B cell (primary cell): Measurements from ENCODE around the gene DNAJC3. TPM values are rescaled to one million over a fixed set of nuclear protein-coding genes. Genes with fewer than 3 reads are reported as not detected.

Experiments
- ATAC-seq: fragments of 200-7000 bp; cut with Tn5 transposase; one replicate; pipeline ENCODE4 v1.10.0; 2021; ENCODE audit warnings: low read depth, mild to moderate bottlenecking, moderate number of reproducible peaks, moderate library complexity
- CTCF ChIA-PET: fragments of 350-600 bp; sonication (Branson Sonifier 250); formaldehyde crosslinking; loops from one replicate; lab custom pipeline; 2021; ENCODE audit warnings: antibody characterized with exemption, inconsistent platforms; lab: Charles Lee
- POLR2A ChIA-PET: fragments of 350-600 bp; sonication (Branson Sonifier 250); formaldehyde crosslinking; loops from one replicate; lab custom pipeline; 2021; ENCODE audit warnings: antibody characterized with exemption; lab: Charles Lee
- DNase-seq: peaks from one replicate; pipeline ENCODE4 v3.0.0; 2013
- H2AFZ ChIP-seq: 2 replicates; pipeline ENCODE4 v1.6.1; 2012; ENCODE audit warnings: mild to moderate bottlenecking, low read depth, low read length; ENCODE audit not compliant: insufficient read depth, poor library complexity, severe bottlenecking
- H3K27ac ChIP-seq, 2 donors: 1 replicate in 1 of 2; 2 replicates in 1 of 2; pipeline ENCODE4 v1.5.1; 2012 to 2013; ENCODE audit warnings: low read length in 2 of 2, mild to moderate bottlenecking in 2 of 2, moderate library complexity in 1 of 2
- H3K27me3 ChIP-seq, 4 experiments: fragments of 200-600 bp in 1 of 4; sonication (generic) in 1 of 4; replicated peaks in 1 of 4; 1 replicate in 2 of 4; 2 replicates in 2 of 4; pipeline versions ENCODE4 v1.6.1 to v1.7.0; 2013 to 2016; ENCODE audit warnings: low read length in 3 of 4, mild to moderate bottlenecking in 2 of 4, mixed read lengths in 1 of 4, moderate library complexity in 1 of 4; ENCODE audit not compliant: insufficient read depth in 4 of 4, control insufficient read depth in 3 of 4; ENCODE audit errors: control extremely low read depth in 1 of 4
- H3K36me3 ChIP-seq, 2 experiments: replicated peaks in 1 of 2; 1 replicate in 1 of 2; 2 replicates in 1 of 2; pipeline versions ENCODE4 v1.6.1 to v1.7.1; 2013; ENCODE audit warnings: low read length in 1 of 2; ENCODE audit not compliant: insufficient read depth in 2 of 2, control insufficient read depth in 1 of 2; ENCODE audit errors: control extremely low read depth in 1 of 2, extremely low read depth in 1 of 2
- H3K4me1 ChIP-seq, 2 donors: fragments of 200-600 bp in 1 of 2; sonication (generic) in 1 of 2; 1 replicate in 1 of 2; 2 replicates in 1 of 2; pipeline versions ENCODE4 v1.5.1 to v1.6.1; 2013 to 2017; ENCODE audit warnings: low read length in 2 of 2; ENCODE audit not compliant: control insufficient read depth in 2 of 2, insufficient read depth in 2 of 2
- H3K4me2 ChIP-seq: replicated peaks from 2 replicates; pipeline ENCODE3; 2012; ENCODE audit warnings: mild to moderate bottlenecking, low read depth, low read length; ENCODE audit not compliant: poor library complexity, severe bottlenecking
- H3K4me3 ChIP-seq, 5 experiments: fragments of 200-600 bp in 1 of 5; sonication (generic) in 1 of 5; 1 replicate in 3 of 5; 2 replicates in 2 of 5; pipeline versions ENCODE4 v1.5.1 to v1.7.0; 2011 to 2016; ENCODE audit warnings: low read length in 4 of 5, mild to moderate bottlenecking in 4 of 5, low read depth in 2 of 5, control low read depth in 1 of 5, moderate library complexity in 1 of 5; ENCODE audit not compliant: insufficient read depth in 1 of 5; ENCODE audit errors: control extremely low read depth in 1 of 5, extremely low read depth in 1 of 5
- H3K79me2 ChIP-seq: fragments of 200-600 bp; sonication (generic); one replicate; pipeline ENCODE4 v1.6.0; 2016; ENCODE audit warnings: low read length; ENCODE audit not compliant: control insufficient read depth, insufficient read depth
- H3K9ac ChIP-seq: fragments of 200-600 bp; sonication (generic); 2 replicates; pipeline ENCODE4 v1.6.1; 2017; ENCODE audit warnings: mild to moderate bottlenecking, low read length, moderate library complexity
- H3K9me3 ChIP-seq, 3 donors: one replicate each; pipeline versions ENCODE4 v1.6.1 to v1.7.1; 2013; ENCODE audit warnings: low read length in 2 of 3; ENCODE audit not compliant: control insufficient read depth in 2 of 3, insufficient read depth in 1 of 3; ENCODE audit errors: control extremely low read depth in 1 of 3
- H4K20me1 ChIP-seq: 2 replicates; pipeline ENCODE4 v1.6.0; 2012; ENCODE audit warnings: mild to moderate bottlenecking, low read length; ENCODE audit not compliant: insufficient read depth, control insufficient read depth, poor library complexity, severe bottlenecking
- H3K27ac Mint-ChIP-seq: one replicate; pipeline ENCODE4 v1.8.0; 2021; ENCODE audit warnings: mixed read lengths
- H3K27me3 Mint-ChIP-seq: one replicate; pipeline ENCODE4 v1.8.0; 2021; ENCODE audit warnings: mixed read lengths
- H3K4me1 Mint-ChIP-seq: one replicate; pipeline ENCODE4 v1.8.0; 2021; ENCODE audit warnings: mixed read lengths
- H3K4me3 Mint-ChIP-seq: one replicate; pipeline ENCODE4 v1.8.0; 2021; ENCODE audit warnings: mixed read lengths
- H3K9me3 Mint-ChIP-seq: one replicate; pipeline ENCODE4 v1.8.0; 2022; ENCODE audit warnings: mixed read lengths; ENCODE audit not compliant: insufficient read depth
- EZH2 ChIP-seq: IDR thresholded peaks from 2 replicates; pipeline ENCODE4 v1.6.1; 2012; ENCODE audit warnings: borderline replicate concordance, low read depth, mild to moderate bottlenecking, moderate library complexity, low read length; ENCODE audit not compliant: insufficient read depth, poor library complexity, severe bottlenecking
- WGBS: methylation state at CpG from one replicate; pipeline ENCODE4 v1.1.5; 2013; ENCODE audit warnings: missing lambda C conversion rate; ENCODE audit not compliant: insufficient coverage; 5-methylcytosine and 5-hydroxymethylcytosine counted together
- intact Hi-C: fragments of 100-400 bp; cut with micrococcal nuclease; formaldehyde crosslinking; loops from one replicate; pipeline ENCODE4 v1.10.0; 2022
- polyA plus RNA-seq: library from polyadenylated mRNA; depleted of rRNA; stranded (reverse); fragments of >200 nt; gene quantifications from 2 replicates; pipeline ENCODE4 v1.2.3, GENCODE V29; 2012
- total RNA-seq, 2 donors: library from RNA; stranded (reverse); fragments of 120-200 nt in 1 of 2; gene quantifications; 1 replicate in 1 of 2; 2 replicates in 1 of 2; pipeline versions ENCODE4 v1.2.3 to v1.2.4, GENCODE V29; 2013 to 2022
- TF ChIP-seq, protein P1 (sequence below): fragments of 200-600 bp; IDR thresholded peaks from one replicate; pipeline ENCODE4 v1.8.0; 2022; ENCODE audit warnings: antibody characterized with exemption, mild to moderate bottlenecking

DNAJC3 gene
- total and polyA plus RNA-seq, 2 donors (not counting 1 experiment from before 2014, with no cell fraction given), result 2.8 to 12.1 TPM

DNA sequence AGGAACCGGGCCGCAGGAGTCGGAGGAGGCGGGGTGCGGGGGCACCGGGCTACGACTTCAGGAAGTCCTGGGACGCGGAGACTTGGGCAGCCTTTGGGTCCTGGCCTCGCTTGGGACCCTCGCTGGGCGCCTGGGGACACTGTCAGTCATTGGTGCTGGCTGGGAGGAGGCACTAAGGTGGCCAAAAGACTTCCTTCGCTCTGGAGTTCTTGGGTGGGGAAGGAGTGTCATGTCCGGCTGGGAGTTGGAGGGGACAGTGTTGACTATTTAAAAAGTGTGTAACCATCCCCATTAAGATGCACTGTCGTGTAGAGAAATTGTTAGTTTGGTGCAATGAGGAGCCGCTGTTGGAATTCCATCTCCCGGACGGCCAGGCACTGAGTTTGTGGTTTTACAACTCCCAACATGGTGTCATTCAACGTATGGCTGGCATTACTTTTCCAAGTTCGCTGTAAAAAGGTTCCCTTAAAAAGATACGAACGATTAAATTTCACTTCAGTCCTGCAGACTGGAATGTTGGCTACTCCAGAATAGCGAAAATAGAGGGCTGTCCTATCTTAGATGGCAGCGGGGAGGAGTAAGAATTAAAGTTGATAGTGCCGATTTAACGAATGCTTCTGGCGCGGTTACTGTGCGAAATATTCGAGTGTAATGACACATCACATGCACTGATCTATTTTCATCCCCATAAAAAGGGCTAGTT lies 776 bp downstream of the DNAJC3 start:
- DNase-seq, result no peak
- ATAC-seq, result no peak
- H3K4me3 Mint-ChIP-seq, result peak overlapping the region; percentile 95
- intact Hi-C loops, result loop anchor here (2.0 to 5.0 kb wide), 4 partner anchors 375 to 1755 kb away; partner anchors contain the start of genes ABCC4, GPR180 and MBNL2
- peaks cover 50% of the 10 kb centered on the region for H3K4me1 Mint-ChIP-seq
- Histone ChIP-seq H3K9ac (peak overlapping the region; percentile 95), H3K27me3 (no peaks in the 10 kb centered on the region), H3K79me2 (peaks cover 62% of the 10 kb centered on the region), H3K36me3 (no peaks in the 10 kb centered on the region), H3K4me3 (peak overlapping the region; percentile 72 to 98 (median 88)), H4K20me1 (peaks cover 8% of the 10 kb centered on the region), H3K9me3 (no peaks in the 10 kb centered on the region), H3K27ac (peak overlapping the region; percentile 70 to 91), H2AFZ (peak overlapping the region; percentile 99), H3K4me2 (peak overlapping the region; percentile 76), H3K4me1 (peaks cover 22 to 27% of the 10 kb centered on the region in 2 donors)
- no peaks in the 10 kb centered on the region for H3K27me3 Mint-ChIP-seq
- POLR2A ChIA-PET, result no interaction called here
- CTCF ChIA-PET, result interaction anchor here (1.5 kb wide), 1 partner anchor 17 kb away, joined by 5 read pairs; no protein-coding TSS in a partner anchor
- H3K27ac Mint-ChIP-seq, result peak overlapping the region; percentile 74
- no peaks in the 10 kb centered on the region for H3K9me3 Mint-ChIP-seq
- TF ChIP-seq, protein P1, sequence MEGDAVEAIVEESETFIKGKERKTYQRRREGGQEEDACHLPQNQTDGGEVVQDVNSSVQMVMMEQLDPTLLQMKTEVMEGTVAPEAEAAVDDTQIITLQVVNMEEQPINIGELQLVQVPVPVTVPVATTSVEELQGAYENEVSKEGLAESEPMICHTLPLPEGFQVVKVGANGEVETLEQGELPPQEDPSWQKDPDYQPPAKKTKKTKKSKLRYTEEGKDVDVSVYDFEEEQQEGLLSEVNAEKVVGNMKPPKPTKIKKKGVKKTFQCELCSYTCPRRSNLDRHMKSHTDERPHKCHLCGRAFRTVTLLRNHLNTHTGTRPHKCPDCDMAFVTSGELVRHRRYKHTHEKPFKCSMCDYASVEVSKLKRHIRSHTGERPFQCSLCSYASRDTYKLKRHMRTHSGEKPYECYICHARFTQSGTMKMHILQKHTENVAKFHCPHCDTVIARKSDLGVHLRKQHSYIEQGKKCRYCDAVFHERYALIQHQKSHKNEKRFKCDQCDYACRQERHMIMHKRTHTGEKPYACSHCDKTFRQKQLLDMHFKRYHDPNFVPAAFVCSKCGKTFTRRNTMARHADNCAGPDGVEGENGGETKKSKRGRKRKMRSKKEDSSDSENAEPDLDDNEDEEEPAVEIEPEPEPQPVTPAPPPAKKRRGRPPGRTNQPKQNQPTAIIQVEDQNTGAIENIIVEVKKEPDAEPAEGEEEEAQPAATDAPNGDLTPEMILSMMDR, result no peak
- no peak for TF ChIP-seq EZH2
- whole genome bisulfite sequencing, result 0% methylated on average over 20 of the region's 30 CpGs

DNA sequence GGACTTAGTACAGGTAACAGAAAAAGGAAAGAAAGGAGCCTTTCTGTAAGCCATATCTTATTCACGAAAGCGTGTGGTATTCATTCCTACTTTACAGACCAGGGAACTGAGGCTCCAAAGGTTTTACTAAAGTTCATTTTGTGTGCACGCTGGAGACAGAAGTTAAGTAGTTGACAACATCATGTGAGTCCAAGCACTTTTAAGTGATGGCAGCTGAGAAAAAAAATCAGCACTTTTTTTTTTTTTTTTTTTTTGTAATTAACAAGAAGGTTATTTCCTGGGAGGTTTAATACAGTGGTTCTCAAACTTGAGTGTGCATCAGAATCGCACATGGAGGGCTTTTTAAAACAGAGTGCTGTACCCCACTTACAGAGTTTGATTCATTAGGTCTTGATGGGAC lies 2.0 kb downstream of the DNAJC3 start:
- TF ChIP-seq, protein P1, result no peak
- TF ChIP-seq EZH2, result no peak
- peaks cover 22 to 27% of the 10 kb centered on the region in 2 donors for H3K4me1 ChIP-seq
- H2AFZ ChIP-seq, result no peak overlapping the region
- 100% methylated on average over 1 of the region's 4 CpGs for WGBS
- DNase-seq, result no peak
- Mint-ChIP-seq H3K4me3 (peak overlapping the region; percentile 95), H3K4me1 (peaks cover 50% of the 10 kb centered on the region), H3K27me3 (no peaks in the 10 kb centered on the region), H3K27ac (peak overlapping the region; percentile 39), H3K9me3 (no peaks in the 10 kb centered on the region)
- POLR2A ChIA-PET, result no interaction called here
- no peaks in the 10 kb centered on the region for H3K27me3 ChIP-seq
- no peak overlapping the region for H3K4me3 ChIP-seq
- no peak overlapping the region for H3K27ac ChIP-seq
- H3K36me3 ChIP-seq, result no peaks in the 10 kb centered on the region
- intact Hi-C loops, result loop anchor here (5.0 kb wide), 2 partner anchors 377 to 1543 kb away; partner anchors contain the start of genes ABCC4 and MBNL2
- no peak for ATAC-seq
- H4K20me1 ChIP-seq, result peaks cover 13% of the 10 kb centered on the region
- H3K4me2 ChIP-seq, result peak overlapping the region; percentile 76
- H3K9ac ChIP-seq, result no peak overlapping the region
- peaks cover 74% of the 10 kb centered on the region for H3K79me2 ChIP-seq
- H3K9me3 ChIP-seq, result no peaks in the 10 kb centered on the region
- CTCF ChIA-PET, result no interaction called here
